Kidney (tissue), 14 donors: ENCODE data around the gene OBP2A. TPM values are rescaled to one million over a fixed set of nuclear protein-coding genes. Genes with fewer than 3 reads are reported as not detected.
"Not testable (repeated sequence)": the region's sequence is repeated elsewhere in the genome, so short reads cannot be mapped to it uniquely, and the experiment has no call there.

Experiments
- DNase-seq, 5 donors: peaks; one replicate each; pipeline ENCODE4 v3.0.0-alpha.2; 2013 to 2020
- FAIRE-seq: peaks from 2 replicates; lab custom pipeline; 2012; peaks lifted over from hg19 to GRCh38; lab: Jason Lieb, UNC
- H3K27ac ChIP-seq, 2 donors: one replicate each; pipeline ENCODE4 v1.7.0; 2013; ENCODE audit warnings: low read depth in 2 of 2, low read length in 2 of 2, inconsistent platforms in 1 of 2
- H3K27me3 ChIP-seq: one replicate; pipeline ENCODE4 v1.7.1; 2013; ENCODE audit warnings: low read length, inconsistent platforms; ENCODE audit not compliant: control insufficient read depth, insufficient read depth
- H3K36me3 ChIP-seq, 3 donors: one replicate each; pipeline versions ENCODE4 v1.7.0 to v1.7.1; 2013; ENCODE audit warnings: low read length in 3 of 3, control low read depth in 1 of 3, inconsistent platforms in 1 of 3; ENCODE audit not compliant: insufficient read depth in 3 of 3, control insufficient read depth in 2 of 3
- H3K4me1 ChIP-seq, 3 donors: one replicate each; pipeline versions ENCODE4 v1.7.0 to v1.7.1; 2013; ENCODE audit warnings: low read length in 3 of 3, inconsistent platforms in 1 of 3, low read depth in 1 of 3; ENCODE audit not compliant: control insufficient read depth in 2 of 3, insufficient read depth in 2 of 3
- H3K4me3 ChIP-seq, 3 donors: one replicate each; pipeline versions ENCODE4 v1.7.0 to v1.8.1; 2013; ENCODE audit warnings: low read length in 3 of 3, control low read depth in 1 of 3, inconsistent platforms in 1 of 3
- H3K9ac ChIP-seq, 3 donors: one replicate each; pipeline versions ENCODE4 v1.7.0 to v1.7.1; 2013; ENCODE audit warnings: low read length in 3 of 3, control low read depth in 1 of 3, inconsistent platforms in 1 of 3
- H3K9me3 ChIP-seq, 3 donors: one replicate each; pipeline versions ENCODE4 v1.7.0 to v1.7.1; 2013; ENCODE audit warnings: low read length in 3 of 3, control low read depth in 1 of 3, inconsistent platforms in 1 of 3; ENCODE audit not compliant: control insufficient read depth in 2 of 3, insufficient read depth in 1 of 3
- CTCF ChIP-seq: IDR thresholded peaks from 3 replicates; pipeline ENCODE4 v1.5.1; 2012; ENCODE audit warnings: mild to moderate bottlenecking, moderate library complexity, borderline replicate concordance; ENCODE audit not compliant: insufficient read depth; ENCODE audit errors: extremely low read depth
- intact Hi-C: fragments of 100-400 bp; cut with DNase I; formaldehyde crosslinking; loops from one replicate; pipeline ENCODE4 v1.11.1; 2022
- polyA plus RNA-seq: library from polyadenylated mRNA; stranded (reverse); fragments of 350-450 nt; fragmentation: Illumina TruSeq; extraction: RNeasy Lipid Tissue Mini Kit (QIAGEN cat#74804); gene quantifications from one replicate; pipeline ENCODE4 v1.2.3, GENCODE V29; 2014; ENCODE audit warnings: low read depth, low replicate concordance; ENCODE audit not compliant: insufficient read depth
- total RNA-seq: library from RNA; stranded (reverse); fragmentation: NEBNext Ultra II Directional; extraction: Animal tissue kit (Norgen Biotek cat#: 25700); gene quantifications from one replicate; pipeline ENCODE4 v1.2.1, GENCODE V29; 2021
- donor health status: control.
- donor health status: control.
- donor health status: control.
- donor health status: control.
- donor health status: control.
- donor health status: DM: yes; HTN: yes; CAD: no.
- donor health status: Normal renal cell carcinoma (clear cell type).

The OBP2A gene
- total and polyA plus RNA-seq, 2 donors from 2014 or later, result not detected

- no peak overlapping the region for H3K27ac ChIP-seq
- intact Hi-C loops, result no loop called here
- no peak overlapping the region for H3K9ac ChIP-seq
- H3K36me3 ChIP-seq, result no peaks in the 10 kb centered on the region
- H3K4me3 ChIP-seq, result no peak overlapping the region
- H3K9me3 ChIP-seq, result peaks cover 0 to 8% (median 0%) of the 10 kb centered on the region in 3 donors
- H3K4me1 ChIP-seq, result no peaks in the 10 kb centered on the region
- TF ChIP-seq CTCF, result no peak
- H3K27me3 ChIP-seq, result no peaks in the 10 kb centered on the region
- DNase-seq (peak in 2 of 5 donors; percentile 3 to 24), FAIRE-seq (no peak)
Measured at GRCh38 chr9:135526089-135526729, 19.7 kb upstream of the OBP2A start.

GRCh38 chr9:135526730-135527571 is 19.0 kb upstream of the OBP2A start:
- FAIRE-seq, result no peak

GRCh38 chr9:135528842-135529435 is 17.0 kb upstream of the OBP2A start:
- peak in 1 of 5 donors; percentile 6 for DNase-seq
- H3K36me3 ChIP-seq, H3K4me1 ChIP-seq, H3K27ac ChIP-seq, FAIRE-seq, H3K9me3 ChIP-seq, H3K27me3 ChIP-seq, H3K9ac ChIP-seq, intact Hi-C loops, H3K4me3 ChIP-seq: not testable (repeated sequence)

More at GRCh38 chr9:135526730-135527571, 19.0 kb upstream of the OBP2A start:
- H3K36me3 ChIP-seq, result no peaks in the 10 kb centered on the region
- no peaks in the 10 kb centered on the region for H3K4me1 ChIP-seq
- peak in 2 of 5 donors; percentile 8 to 37 for DNase-seq
- no peak overlapping the region for H3K4me3 ChIP-seq
- no peak overlapping the region for H3K9ac ChIP-seq
- H3K9me3 ChIP-seq, result peaks cover 0 to 8% (median 0%) of the 10 kb centered on the region in 3 donors
- no peak overlapping the region for H3K27ac ChIP-seq
- no peaks in the 10 kb centered on the region for H3K27me3 ChIP-seq
- intact Hi-C loops, result no loop called here
- TF ChIP-seq CTCF, result no peak

GRCh38 chr9:135530146-135530545 is 15.8 kb upstream of the OBP2A start:
- intact Hi-C loops, result no loop called here
- H3K9me3 ChIP-seq, result peaks cover 0 to 8% (median 0%) of the 10 kb centered on the region in 3 donors
- no peaks in the 10 kb centered on the region for H3K36me3 ChIP-seq
- TF ChIP-seq CTCF, result no peak
- no peaks in the 10 kb centered on the region for H3K4me1 ChIP-seq
- FAIRE-seq, result no peak
- no peak for DNase-seq
- H3K27me3 ChIP-seq, result no peaks in the 10 kb centered on the region
- no peak overlapping the region for H3K27ac ChIP-seq
- no peak overlapping the region for H3K9ac ChIP-seq
- H3K4me3 ChIP-seq, result no peak overlapping the region
